Stomach (tissue), 9 donors: Measurements from ENCODE around the gene SCAF4. TPM values are rescaled to one million over a fixed set of nuclear protein-coding genes. Genes with fewer than 3 reads are reported as not detected.
"Not testable (repeated sequence)": the region's sequence is repeated elsewhere in the genome, so short reads cannot be mapped to it uniquely, and the experiment has no call there.

Source experiments
- DNase-seq, 2 donors: peaks; one replicate each; pipeline versions ENCODE4 v3.0.0 to v3.0.0-alpha.2; 2013 to 2019
- H3K27ac ChIP-seq, 5 donors: fragments of 200-600 bp in 4 of 5; sonication (generic) in 4 of 5; one replicate each; pipeline ENCODE4 v1.5.1; 2013 to 2019; ENCODE audit warnings: mild to moderate bottlenecking in 1 of 5, moderate library complexity in 1 of 5
- H3K27me3 ChIP-seq, 3 donors: fragments of 200-600 bp; sonication (generic); one replicate each; pipeline ENCODE4 v1.5.1; 2017 to 2019; ENCODE audit warnings: mixed run types in 1 of 3
- H3K36me3 ChIP-seq, 4 donors: fragments of 200-600 bp; sonication (generic); 1 replicate in 3 of 4; 2 replicates in 1 of 4; pipeline ENCODE4 v1.5.1; 2016 to 2019
- H3K4me1 ChIP-seq, 4 donors: fragments of 200-600 bp; sonication (generic); one replicate each; pipeline ENCODE4 v1.5.1; 2016 to 2019
- H3K4me3 ChIP-seq, 4 donors: fragments of 200-600 bp; sonication (generic) in 3 of 4; one replicate each; pipeline ENCODE4 v1.5.1; 2016 to 2019; ENCODE audit warnings: mild to moderate bottlenecking in 1 of 4
- H3K9me3 ChIP-seq, 4 donors: fragments of 200-600 bp; sonication (generic); one replicate each; pipeline ENCODE4 v1.5.1; 2016 to 2019
- EP300 ChIP-seq: sonication (generic); formaldehyde crosslinking; IDR thresholded peaks from one replicate; pipeline ENCODE4 v1.6.1; 2017; ENCODE audit warnings: antibody characterized with exemption
- POLR2A ChIP-seq, 4 donors: fragments of 450-650 bp; IDR thresholded peaks; one replicate each; pipeline ENCODE4 v1.6.1; 2016; ENCODE audit warnings: antibody characterized with exemption in 4 of 4, control low read depth in 2 of 4, mild to moderate bottlenecking in 1 of 4, moderate library complexity in 1 of 4
- POLR2AphosphoS5 ChIP-seq, 3 donors: sonication (generic); formaldehyde crosslinking; IDR thresholded peaks; one replicate each; pipeline ENCODE4 v1.6.1; 2016; ENCODE audit warnings: antibody characterized with exemption in 3 of 3
- WGBS, 5 donors: extraction: QIAGEN DNeasy Blood & Tissue Kit in 3 of 5; methylation state at CpG; one replicate each; pipeline versions ENCODE4 v1.1.5 to v1.1.7; 2013 to 2018; 5-methylcytosine and 5-hydroxymethylcytosine counted together
- intact Hi-C: fragments of 100-400 bp; cut with DNase I; formaldehyde crosslinking; loops from one replicate; pipeline ENCODE4 v1.15.1; 2023; ENCODE audit warnings: low total_unique reads
- polyA plus RNA-seq, 3 donors: library from polyadenylated mRNA; stranded (reverse); fragments of 200-250 nt; gene quantifications; one replicate each; pipeline ENCODE4 v1.2.3, GENCODE V29; 2013
- total RNA-seq, 5 donors: library from RNA; depleted of rRNA; stranded (reverse); fragments of >200 nt; gene quantifications; one replicate each; pipeline versions ENCODE4 v1.1.0 to v1.2.3, GENCODE V29; 2014 to 2016
- TF ChIP-seq, protein P1 (sequence below), 7 experiments: fragments of 450-650 bp in 4 of 7; fragments of 200-600 bp in 3 of 7; sonication (generic) in 3 of 7; IDR thresholded peaks; one replicate each; pipeline ENCODE4 v1.5.1; 2016 to 2019; ENCODE audit warnings: antibody characterized with exemption in 7 of 7, control low read depth in 2 of 7, mild to moderate bottlenecking in 1 of 7
- donor health status: healthy with polysubstance abuse.
- donor health status: Bipolar disorder and iron deficiency.
- donor health status: healthy.

Gene SCAF4
- total and polyA plus RNA-seq, 8 donors: 5.4 to 34.4 (median 13.6) TPM

DNA sequence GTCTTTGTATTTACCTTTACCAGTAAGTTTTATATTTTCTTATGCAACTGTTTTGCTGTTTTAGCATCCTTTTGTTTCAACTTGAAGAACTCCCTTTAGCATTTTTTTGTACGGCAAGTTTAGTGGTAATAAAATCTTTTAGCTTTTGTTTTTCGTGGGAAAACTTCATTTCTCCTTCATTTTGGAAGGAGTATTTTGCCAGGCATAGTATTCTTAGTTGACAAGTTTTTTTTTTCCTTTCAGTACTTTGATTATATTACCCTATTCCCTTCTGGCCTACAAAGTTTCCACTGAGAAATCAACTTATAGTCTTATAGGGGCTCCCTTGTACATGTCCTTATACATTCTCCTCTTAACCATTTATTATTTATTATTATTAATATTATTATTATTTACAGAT, 95.0 kb downstream of the SCAF4 start:
- no peaks in the 10 kb centered on the region for H3K4me1 ChIP-seq
- H3K27ac ChIP-seq: no peak overlapping the region
- TF ChIP-seq POLR2AphosphoS5 (IDR thresholded peaks at IDR 0.05) (no peak), POLR2A (IDR thresholded peaks at IDR 0.05) (no peak), EP300 (no peak)
- TF ChIP-seq, protein P1, sequence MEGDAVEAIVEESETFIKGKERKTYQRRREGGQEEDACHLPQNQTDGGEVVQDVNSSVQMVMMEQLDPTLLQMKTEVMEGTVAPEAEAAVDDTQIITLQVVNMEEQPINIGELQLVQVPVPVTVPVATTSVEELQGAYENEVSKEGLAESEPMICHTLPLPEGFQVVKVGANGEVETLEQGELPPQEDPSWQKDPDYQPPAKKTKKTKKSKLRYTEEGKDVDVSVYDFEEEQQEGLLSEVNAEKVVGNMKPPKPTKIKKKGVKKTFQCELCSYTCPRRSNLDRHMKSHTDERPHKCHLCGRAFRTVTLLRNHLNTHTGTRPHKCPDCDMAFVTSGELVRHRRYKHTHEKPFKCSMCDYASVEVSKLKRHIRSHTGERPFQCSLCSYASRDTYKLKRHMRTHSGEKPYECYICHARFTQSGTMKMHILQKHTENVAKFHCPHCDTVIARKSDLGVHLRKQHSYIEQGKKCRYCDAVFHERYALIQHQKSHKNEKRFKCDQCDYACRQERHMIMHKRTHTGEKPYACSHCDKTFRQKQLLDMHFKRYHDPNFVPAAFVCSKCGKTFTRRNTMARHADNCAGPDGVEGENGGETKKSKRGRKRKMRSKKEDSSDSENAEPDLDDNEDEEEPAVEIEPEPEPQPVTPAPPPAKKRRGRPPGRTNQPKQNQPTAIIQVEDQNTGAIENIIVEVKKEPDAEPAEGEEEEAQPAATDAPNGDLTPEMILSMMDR (IDR thresholded peaks at IDR 0.05): no peak
- H3K27me3 ChIP-seq: no peaks in the 10 kb centered on the region
- 79 to 85% (median 84%) methylated on average over 2 of the region's 2 CpGs for WGBS, 5 donors
- intact Hi-C loops: no loop called here
- DNase-seq: no peak
- no peak overlapping the region for H3K4me3 ChIP-seq
- H3K9me3 ChIP-seq: peaks cover 0 to 7% (median 0%) of the 10 kb centered on the region in 4 donors
- H3K36me3 ChIP-seq: no peaks in the 10 kb centered on the region

DNA sequence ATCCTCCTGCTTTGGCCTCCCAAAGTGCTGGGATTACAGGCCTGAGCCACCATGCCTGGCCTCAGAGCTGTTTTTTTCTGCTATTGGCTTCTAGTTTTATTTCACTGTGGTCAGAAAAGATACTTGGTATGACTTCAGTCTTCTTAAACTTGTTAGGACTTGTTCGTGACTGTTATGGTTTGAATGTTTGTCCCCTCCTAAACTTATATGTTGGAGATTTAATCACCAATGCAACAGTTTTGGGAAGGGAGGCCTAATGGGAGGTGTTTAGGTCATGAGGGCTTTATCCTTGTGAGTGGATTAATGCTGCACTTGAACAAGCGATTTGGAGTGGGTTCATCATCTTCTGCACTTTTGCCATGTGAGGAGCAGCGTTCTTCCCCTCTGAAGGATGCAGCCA, 96.9 kb downstream of the SCAF4 start:
- DNase-seq: no peak
- WGBS, 5 donors: 88 to 94% (median 92%) methylated on average over 3 of the region's 3 CpGs
- H3K27me3 ChIP-seq: no peaks in the 10 kb centered on the region
- intact Hi-C loops: no loop called here
- no peak overlapping the region for H3K27ac ChIP-seq
- peaks cover 0 to 8% (median 2%) of the 10 kb centered on the region in 4 donors for H3K4me1 ChIP-seq
- no peak overlapping the region for H3K4me3 ChIP-seq
- H3K36me3 ChIP-seq: no peaks in the 10 kb centered on the region
- TF ChIP-seq POLR2AphosphoS5 (IDR thresholded peaks at IDR 0.05): no peak
- TF ChIP-seq, protein P1 (IDR thresholded peaks at IDR 0.05): no peak
- TF ChIP-seq EP300: no peak
- TF ChIP-seq POLR2A (IDR thresholded peaks at IDR 0.05): no peak
- peaks cover 0 to 7% (median 0%) of the 10 kb centered on the region in 4 donors for H3K9me3 ChIP-seq

DNA sequence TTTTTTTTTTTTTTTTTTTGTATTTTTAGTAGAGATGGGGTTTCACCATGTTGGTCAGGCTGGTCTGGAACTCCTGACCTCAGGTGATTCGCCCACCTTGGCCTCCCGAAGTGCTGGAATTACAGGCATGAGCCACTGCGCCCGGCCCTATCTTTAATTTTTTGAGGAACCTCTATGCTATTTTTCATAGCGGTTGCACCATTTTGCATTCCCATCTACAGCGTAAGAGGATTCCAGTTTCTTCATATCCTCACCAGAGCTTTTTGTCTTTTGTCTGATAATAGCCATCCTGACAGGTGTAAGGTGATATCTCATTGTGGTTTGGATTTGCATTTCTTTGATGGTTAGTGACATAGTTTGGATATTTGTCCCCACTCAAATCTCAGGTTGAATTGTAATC, 100.0 kb downstream of the SCAF4 start:
- H3K4me3 ChIP-seq, H3K36me3 ChIP-seq, H3K9me3 ChIP-seq, intact Hi-C loops, H3K27ac ChIP-seq, DNase-seq, H3K27me3 ChIP-seq: not testable (repeated sequence)
- peaks cover 0 to 11% (median 3%) of the 10 kb centered on the region in 4 donors for H3K4me1 ChIP-seq
- WGBS, 5 donors: 95 to 99% (median 96%) methylated on average over 6 of the region's 6 CpGs

DNA sequence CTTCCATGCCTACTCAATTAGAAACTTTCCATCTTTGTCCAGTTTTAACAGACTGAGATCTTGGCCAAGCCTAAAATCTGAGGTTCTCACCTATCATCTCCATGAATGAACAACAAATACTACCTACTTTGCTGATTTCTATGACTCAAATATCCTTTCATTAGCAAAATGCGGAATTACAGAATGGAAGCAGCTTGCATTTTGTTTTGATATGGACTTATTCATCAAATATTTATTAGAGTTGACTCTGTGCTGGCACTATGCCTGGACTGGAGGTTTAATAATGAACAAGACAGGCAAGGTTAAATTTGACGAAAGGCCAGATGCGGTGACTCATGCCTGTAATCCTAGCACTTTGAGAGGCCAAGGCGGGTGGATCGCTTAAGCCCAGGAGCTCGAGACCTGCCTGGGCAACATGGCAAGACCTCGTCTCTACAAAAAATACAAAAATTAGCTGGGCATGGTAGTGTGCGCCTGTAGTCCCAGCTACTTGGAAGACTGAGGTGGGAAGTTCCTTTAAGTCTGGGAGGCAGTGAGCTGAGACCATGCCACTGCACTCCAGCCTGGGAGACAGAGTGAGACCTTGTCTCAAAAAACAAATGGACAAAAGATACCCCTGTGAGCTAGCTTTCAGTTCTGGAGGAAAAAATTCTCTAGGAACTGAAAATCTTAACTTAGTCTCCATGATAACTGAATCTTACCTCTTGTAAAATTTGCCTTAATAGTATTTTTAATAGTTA, 101.8 kb downstream of the SCAF4 start:
- peak; percentile 80 to 84 for DNase-seq
- intact Hi-C loops: no loop called here

More for the DNA sequence above, 101.8 kb downstream of the SCAF4 start:
- Histone ChIP-seq H3K4me1 (peaks cover 0 to 11% (median 3%) of the 10 kb centered on the region in 4 donors), H3K36me3 (no peaks in the 10 kb centered on the region), H3K9me3 (no peaks in the 10 kb centered on the region), H3K27me3 (no peaks in the 10 kb centered on the region), H3K27ac (peak overlapping the region in 1 of 5 donors; percentile 36), H3K4me3 (no peak overlapping the region)
- TF ChIP-seq POLR2AphosphoS5 (IDR thresholded peaks at IDR 0.05) (peak in 1 of 3 donors; percentile 54), POLR2A (IDR thresholded peaks at IDR 0.05) (no peak)
- TF ChIP-seq, protein P1 (IDR thresholded peaks at IDR 0.05): no peak
- 22 to 55% (median 28%) methylated on average over 8 of the region's 8 CpGs for WGBS, 5 donors
